Keratinocyte (primary cell): ENCODE results near the gene CNTNAP2. TPM values are rescaled to one million over a fixed set of nuclear protein-coding genes. Genes with fewer than 3 reads are reported as not detected.

ENCODE experiments used
- DNase-seq: peaks from one replicate; pipeline ENCODE4 v3.0.0-alpha.2; 2011; ENCODE audit warnings: low read depth, missing footprints, low spot score
- FAIRE-seq: peaks from 2 replicates; lab custom pipeline; 2011; peaks lifted over from hg19 to GRCh38; lab: Jason Lieb, UNC
- H2AFZ ChIP-seq: 2 replicates; pipeline ENCODE4 v1.6.0; 2012; ENCODE audit warnings: low read length, control low read depth, inconsistent platforms; ENCODE audit not compliant: control insufficient read depth
- H3K27ac ChIP-seq: 2 replicates; pipeline ENCODE4 v1.5.1; 2011; ENCODE audit warnings: low read length; ENCODE audit not compliant: control insufficient read depth, insufficient read depth
- H3K27me3 ChIP-seq: 3 replicates; pipeline ENCODE4 v1.6.0; 2011; ENCODE audit warnings: low read length; ENCODE audit not compliant: control insufficient read depth, insufficient read depth; ENCODE audit errors: extremely low read depth
- H3K36me3 ChIP-seq, 2 experiments: 2 replicates in 1 of 2; 3 replicates in 1 of 2; pipeline ENCODE4 v1.5.1; 2011; ENCODE audit warnings: low read length in 2 of 2, mild to moderate bottlenecking in 1 of 2; ENCODE audit not compliant: control insufficient read depth in 2 of 2, insufficient read depth in 2 of 2; ENCODE audit errors: extremely low read depth in 1 of 2
- H3K4me1 ChIP-seq: 3 replicates; pipeline ENCODE4 v1.5.1; 2011; ENCODE audit warnings: low read length; ENCODE audit not compliant: control insufficient read depth, insufficient read depth; ENCODE audit errors: extremely low read depth
- H3K4me2 ChIP-seq: 3 replicates; pipeline ENCODE4 v1.6.0; 2011; ENCODE audit warnings: low read depth, low read length; ENCODE audit not compliant: control insufficient read depth, insufficient read depth; ENCODE audit errors: extremely low read depth
- H3K4me3 ChIP-seq, 3 experiments: fragments of 200-600 bp in 1 of 3; sonication (generic) in 1 of 3; 2 replicates in 2 of 3; 3 replicates in 1 of 3; pipeline ENCODE4 v1.5.1; 2011 to 2016; ENCODE audit warnings: low read length in 3 of 3, mild to moderate bottlenecking in 3 of 3, control low read depth in 2 of 3, inconsistent platforms in 1 of 3, low read depth in 1 of 3, mixed read lengths in 1 of 3, mixed run types in 1 of 3, moderate library complexity in 1 of 3; ENCODE audit not compliant: control insufficient read depth in 2 of 3, insufficient read depth in 2 of 3; ENCODE audit errors: extremely low read depth in 1 of 3
- H3K79me2 ChIP-seq: 2 replicates; pipeline ENCODE4 v1.6.0; 2012; ENCODE audit warnings: low read length; ENCODE audit not compliant: control insufficient read depth, insufficient read depth
- H3K9ac ChIP-seq: 3 replicates; pipeline ENCODE4 v1.6.0; 2011; ENCODE audit warnings: low read length; ENCODE audit not compliant: control insufficient read depth, insufficient read depth; ENCODE audit errors: extremely low read depth
- H3K9me1 ChIP-seq: 3 replicates; pipeline ENCODE4 v1.6.0; 2011; ENCODE audit warnings: low read length; ENCODE audit not compliant: control insufficient read depth, insufficient read depth; ENCODE audit errors: extremely low read depth
- H3K9me3 ChIP-seq: 2 replicates; pipeline ENCODE4 v1.5.1; 2012; ENCODE audit warnings: low read depth, low read length; ENCODE audit not compliant: control insufficient read depth
- H4K20me1 ChIP-seq: 3 replicates; pipeline ENCODE4 v1.6.0; 2011; ENCODE audit warnings: low read length; ENCODE audit not compliant: control insufficient read depth, insufficient read depth; ENCODE audit errors: extremely low read depth
- CTCF ChIP-seq, 3 experiments: IDR thresholded peaks in 1 of 3; conservative IDR thresholded peaks in 1 of 3; optimal IDR thresholded peaks in 1 of 3; 2 replicates in 2 of 3; 3 replicates in 1 of 3; pipeline versions ENCODE3 to v1.5.1; 2011; ENCODE audit warnings: low read length in 3 of 3, mild to moderate bottlenecking in 3 of 3, moderate library complexity in 2 of 3, control low read depth in 1 of 3, inconsistent platforms in 1 of 3; ENCODE audit not compliant: insufficient read depth in 2 of 3; ENCODE audit errors: extremely low read depth in 1 of 3
- EZH2 ChIP-seq: IDR thresholded peaks from one replicate; pipeline ENCODE4 v1.6.1; 2012; ENCODE audit warnings: inconsistent platforms, mild to moderate bottlenecking, low read length, moderate library complexity
- dilution Hi-C: fragments of 300-500 bp; cut with MboI; formaldehyde crosslinking; loops from one replicate; pipeline ENCODE4 v1.7.0; 2020; ENCODE audit warnings: low sequenced_read_pairs; ENCODE audit not compliant: extremely low pct_ligation_motif_present
- polyA plus RNA-seq, 5 experiments: library from polyadenylated mRNA; depleted of rRNA in 3 of 5; stranded (reverse) in 3 of 5; stranded (forward) in 1 of 5; unstranded in 1 of 5; fragments of >200 nt; gene quantifications; 1 replicate in 1 of 5; 2 replicates in 3 of 5; 3 replicates in 1 of 5; pipeline versions ENCODE4 v1.2.1 to v1.2.3, GENCODE V29; 2011 to 2012; ENCODE audit warnings: missing spikeins in 2 of 5, low read depth in 1 of 5, low replicate concordance in 1 of 5

Gene CNTNAP2
- polyA plus RNA-seq, 1 donor (not counting 4 experiments of a cell fraction or from before 2014, with no cell fraction given), result 1.4 TPM

GRCh38 chr7:148397551-148397950, 2280.9 kb downstream of the CNTNAP2 start:
- Histone ChIP-seq H3K4me3 (no peak overlapping the region), H3K36me3 (no peaks in the 10 kb centered on the region), H3K9me1 (no peaks in the 10 kb centered on the region), H2AFZ (no peak overlapping the region), H3K4me1 (peaks cover 17% of the 10 kb centered on the region), H3K4me2 (no peak overlapping the region), H4K20me1 (no peaks in the 10 kb centered on the region), H3K27me3 (no peaks in the 10 kb centered on the region), H3K9me3 (no peaks in the 10 kb centered on the region), H3K9ac (no peak overlapping the region), H3K79me2 (no peaks in the 10 kb centered on the region), H3K27ac (no peak overlapping the region)
- TF ChIP-seq EZH2 (no peak), CTCF (optimal IDR thresholded peaks at IDR 0.05 in 1 of 3, IDR thresholded peaks at IDR 0.05 in 1 of 3, conservative IDR thresholded peaks at IDR 0.05 in 1 of 3; ENCODE audit: extremely low read depth in 1 of 3, insufficient read depth in 2 of 3, low read length in 3 of 3) (no peak)
- FAIRE-seq (no peak), DNase-seq (no peak)
- dilution Hi-C loops, result no loop called here

- Histone ChIP-seq H3K9me3 (no peaks in the 10 kb centered on the region), H3K9me1 (no peaks in the 10 kb centered on the region), H3K9ac (no peak overlapping the region), H3K27ac (no peak overlapping the region), H2AFZ (no peak overlapping the region), H3K79me2 (no peaks in the 10 kb centered on the region), H3K36me3 (no peaks in the 10 kb centered on the region), H3K4me2 (no peak overlapping the region), H4K20me1 (no peaks in the 10 kb centered on the region), H3K27me3 (no peaks in the 10 kb centered on the region), H3K4me3 (no peak overlapping the region), H3K4me1 (peaks cover 17% of the 10 kb centered on the region)
- dilution Hi-C loops, result no loop called here
- DNase-seq (no peak), FAIRE-seq (no peak)
- TF ChIP-seq EZH2 (no peak), CTCF (optimal IDR thresholded peaks at IDR 0.05 in 1 of 3, IDR thresholded peaks at IDR 0.05 in 1 of 3, conservative IDR thresholded peaks at IDR 0.05 in 1 of 3; ENCODE audit: extremely low read depth in 1 of 3, insufficient read depth in 2 of 3, low read length in 3 of 3) (no peak)
These were observed 2281.4 kb downstream of the CNTNAP2 start for GRCh38 chr7:148397985-148398384.
